ENCODE measurements around the gene MED20.

GRCh38 chr6:41966961-41967311 is 46.0 kb upstream of the MED20 start:
- TF ChIP-seq POLR2A (IDR thresholded peaks at IDR 0.05), result no peak
- no peak for TF ChIP-seq CTCF (IDR thresholded peaks at IDR 0.05)
- no peak for TF ChIP-seq POLR2AphosphoS5 (IDR thresholded peaks at IDR 0.05)

All from gastroesophageal sphincter (tissue), 3 donors.